Astrocyte of the cerebellum (primary cell): Measurements from ENCODE around the gene CD81.
"Not testable (repeated sequence)": the region's sequence is repeated elsewhere in the genome, so short reads cannot be mapped to it uniquely, and the experiment has no call there.

Source experiments
- DNase-seq: peaks from one replicate; pipeline ENCODE4 v3.0.0-alpha.2; 2011; ENCODE audit warnings: low read depth
- H3K4me3 ChIP-seq: 2 replicates; pipeline ENCODE4 v1.5.1; 2011; ENCODE audit warnings: mild to moderate bottlenecking, low read depth, low read length, moderate library complexity
- CTCF ChIP-seq: IDR thresholded peaks from 2 replicates; pipeline ENCODE4 v1.5.1; 2012; ENCODE audit warnings: low read length, low read depth, moderate library complexity, mild to moderate bottlenecking; ENCODE audit errors: missing control alignments
- in situ Hi-C: cut with HindIII; loops from 2 replicates; pipeline ENCODE4 v1.10.0; 2017; ENCODE audit warnings: low sequenced_read_pairs

CD81 gene, protein sequence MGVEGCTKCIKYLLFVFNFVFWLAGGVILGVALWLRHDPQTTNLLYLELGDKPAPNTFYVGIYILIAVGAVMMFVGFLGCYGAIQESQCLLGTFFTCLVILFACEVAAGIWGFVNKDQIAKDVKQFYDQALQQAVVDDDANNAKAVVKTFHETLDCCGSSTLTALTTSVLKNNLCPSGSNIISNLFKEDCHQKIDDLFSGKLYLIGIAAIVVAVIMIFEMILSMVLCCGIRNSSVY

GRCh38 chr11:2376751-2377451, at the start of gene CD81:
Gene CD81, plus strand, starts transcription at chr11:2377310. Its CDS starts 240 bp downstream, at chr11:2377550.
- in situ Hi-C loops: no loop called here
- DNase-seq: no peak
- no peak for TF ChIP-seq CTCF
- H3K4me3 ChIP-seq: peak within 1 kb of the TSS; percentile 97

- in situ Hi-C loops: no loop called here
- no peak for TF ChIP-seq CTCF
- DNase-seq: no peak
- no peak overlapping the region for H3K4me3 ChIP-seq
Measured at GRCh38 chr11:2328021-2328420, 49.1 kb upstream of the CD81 start.

DNA sequence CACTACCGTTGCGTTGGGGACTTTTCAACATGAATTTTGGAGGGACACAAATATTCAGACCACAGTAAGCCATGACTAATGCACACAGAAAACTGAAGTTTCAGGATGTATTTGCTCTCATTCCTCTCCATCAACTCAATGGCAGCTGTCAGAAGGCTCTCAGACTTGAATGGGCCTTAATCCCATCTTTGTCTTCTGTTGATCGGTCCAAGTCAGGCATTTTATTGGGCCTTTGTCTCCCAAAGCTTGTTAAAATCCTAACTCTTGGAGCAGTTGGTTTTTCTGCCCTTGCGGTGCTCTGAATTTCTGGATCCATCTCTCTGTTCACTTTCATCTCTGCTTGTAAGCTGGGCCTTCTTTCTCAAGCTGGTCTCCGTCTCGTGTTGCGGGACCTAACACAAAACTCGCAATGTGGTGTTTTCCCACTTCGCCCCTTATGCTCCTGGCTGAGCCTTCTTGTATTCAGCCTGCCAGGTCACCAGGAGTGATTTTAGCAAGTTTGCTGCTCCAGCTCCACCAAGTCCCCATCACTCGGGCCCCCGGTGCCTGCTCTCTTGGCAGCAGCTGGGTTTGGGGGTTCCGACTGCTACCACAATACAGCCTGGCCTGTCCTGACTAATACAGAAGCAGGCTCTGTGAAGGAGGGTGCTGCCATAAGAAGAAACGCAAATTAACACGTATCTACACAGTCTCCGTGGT, 48.3 kb upstream of the CD81 start:
- DNase-seq: no peak
- in situ Hi-C loops: no loop called here
- H3K4me3 ChIP-seq: no peak overlapping the region

GRCh38 chr11:2329551-2329950, 47.6 kb upstream of the CD81 start:
- H3K4me3 ChIP-seq: no peak overlapping the region
- TF ChIP-seq CTCF: no peak
- in situ Hi-C loops: no loop called here
- DNase-seq: no peak

More for the DNA sequence above, 48.3 kb upstream of the CD81 start:
- no peak for TF ChIP-seq CTCF

DNA sequence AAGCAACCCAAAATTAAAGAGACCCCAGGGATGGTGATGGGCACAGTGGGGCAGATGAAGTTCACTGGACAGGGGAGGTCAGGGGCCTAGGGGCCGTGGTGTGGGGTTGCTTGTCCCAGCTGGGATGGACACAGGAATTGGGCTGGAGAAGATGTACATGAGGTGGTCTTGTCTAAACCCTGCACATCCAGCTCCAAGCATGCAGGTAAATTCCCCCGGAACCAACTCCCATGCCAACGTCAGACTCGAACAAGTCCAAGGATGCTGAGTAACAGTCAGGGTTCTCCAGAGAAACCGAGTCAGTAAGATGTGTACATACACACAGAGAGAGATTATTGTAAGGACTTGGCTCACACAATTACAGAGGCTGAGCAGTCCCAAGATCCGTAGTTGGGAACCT, 46.4 kb upstream of the CD81 start:
- TF ChIP-seq CTCF: no peak
- no peak overlapping the region for H3K4me3 ChIP-seq
- DNase-seq: no peak
- in situ Hi-C loops: no loop called here

- no peak for TF ChIP-seq CTCF
- DNase-seq: no peak
- in situ Hi-C loops: no loop called here
- H3K4me3 ChIP-seq: no peak overlapping the region
Measured at GRCh38 chr11:2331404-2331803, 45.7 kb upstream of the CD81 start.

DNA sequence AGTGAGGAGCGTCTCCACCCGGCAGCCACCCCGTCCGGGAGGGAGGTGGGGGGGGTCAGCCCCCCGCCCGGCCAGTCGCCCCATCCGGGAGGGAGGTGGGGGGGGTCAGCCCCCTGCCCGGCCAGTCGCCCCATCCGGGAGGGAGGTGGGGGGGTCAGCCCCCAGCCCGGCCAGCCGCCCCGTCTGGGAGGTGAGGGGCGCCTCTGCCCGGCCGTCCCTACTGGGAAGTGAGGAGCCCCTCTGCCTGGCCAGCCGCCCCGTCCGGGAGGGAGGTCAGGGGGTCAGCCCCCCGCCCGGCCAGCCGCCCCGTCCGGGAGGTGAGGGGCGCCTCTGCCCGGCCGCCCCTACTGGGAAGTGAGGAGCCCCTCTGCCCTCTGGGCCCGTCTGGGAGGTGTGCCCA, 44.5 kb upstream of the CD81 start:
- in situ Hi-C loops, DNase-seq, H3K4me3 ChIP-seq: not testable (repeated sequence)

GRCh38 chr11:2333486-2334205, 43.5 kb upstream of the CD81 start:
- in situ Hi-C loops, H3K4me3 ChIP-seq, DNase-seq: not testable (repeated sequence)

DNA sequence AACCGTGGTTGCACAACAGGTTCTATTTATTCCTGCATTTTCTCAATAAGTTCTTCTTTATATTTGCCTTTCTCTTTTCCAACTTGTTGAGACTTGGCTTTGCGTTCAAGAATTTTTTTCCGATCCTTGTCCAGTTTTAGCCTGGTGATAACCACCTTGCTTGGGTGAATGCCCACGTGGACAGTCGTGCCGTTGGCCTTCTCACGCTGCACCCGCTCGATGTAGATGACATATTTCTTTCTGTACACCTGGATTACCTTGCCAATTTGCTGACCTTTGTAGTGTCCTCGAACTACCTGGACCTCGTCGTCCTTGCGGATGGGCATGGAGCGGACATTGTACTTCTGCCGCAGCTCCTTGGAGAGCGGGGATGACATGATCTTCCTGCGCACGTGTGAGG, 41.8 kb upstream of the CD81 start:
- DNase-seq, H3K4me3 ChIP-seq, in situ Hi-C loops: not testable (repeated sequence)

DNA sequence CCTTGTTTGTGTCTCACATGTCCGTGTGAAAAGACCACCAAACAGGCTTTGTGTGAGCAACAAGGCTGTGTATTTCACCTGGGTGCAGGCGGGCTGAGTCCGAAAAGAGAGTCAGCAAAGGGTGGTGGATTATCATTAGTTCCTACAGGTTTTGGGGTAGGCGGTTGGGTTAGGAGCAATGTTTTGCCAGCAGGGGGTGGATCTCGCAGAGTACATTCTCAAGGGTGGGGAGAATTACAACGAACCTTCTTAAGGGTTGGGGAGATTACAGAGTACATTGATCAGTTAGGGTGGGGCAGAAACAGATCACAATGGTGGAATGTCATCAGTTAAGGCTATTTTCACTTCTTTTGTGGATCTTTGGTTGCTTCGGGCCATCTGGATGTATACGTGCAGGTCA, 38.4 kb upstream of the CD81 start:
- DNase-seq, in situ Hi-C loops, H3K4me3 ChIP-seq: not testable (repeated sequence)
